GM19023 (cell line): ENCODE data around the gene ATG9B.
A peak's percentile ranks its signal among the peaks of the same experiment; 100 is the strongest.
"Not testable (repeated sequence)": the region's sequence is repeated elsewhere in the genome, so short reads cannot be mapped to it uniquely, and the experiment has no call there.

Experiments used
- ATAC-seq: cut with Tn5 transposase; IDR thresholded peaks from one replicate; pipeline ENCODE4 v1.9.1; 2021; ENCODE audit warnings: mild to moderate bottlenecking, moderate library complexity; ENCODE audit not compliant: unreplicated experiment

The ATG9B gene

GRCh38 chr7:151017370-151017952 lies 6.8 kb downstream of the ATG9B start:
- ATAC-seq, result no peak

- ATAC-seq, result no peak
Measured at GRCh38 chr7:151016942-151017341, 7.4 kb downstream of the ATG9B start.

GRCh38 chr7:151016505-151016904 lies 7.8 kb downstream of the ATG9B start:
- ATAC-seq, result no peak

- ATAC-seq, result no peak
Measured at GRCh38 chr7:151015967-151016366, 8.3 kb downstream of the ATG9B start.

GRCh38 chr7:151014950-151015349 lies 9.3 kb downstream of the ATG9B start:
- no peak for ATAC-seq

GRCh38 chr7:151013733-151014497 lies 10.4 kb downstream of the ATG9B start:
- ATAC-seq, result peak; percentile 61

GRCh38 chr7:151013356-151013732 lies 10.9 kb downstream of the ATG9B start:
- peak; percentile 1 for ATAC-seq

GRCh38 chr7:151012911-151013347 lies 11.4 kb downstream of the ATG9B start:
- ATAC-seq, result no peak

- ATAC-seq, result no peak
Measured at GRCh38 chr7:151012031-151012692, 12.1 kb downstream of the ATG9B start.

GRCh38 chr7:151011616-151012015 lies 12.7 kb downstream of the ATG9B start:
- not testable (repeated sequence) for ATAC-seq

- no peak for ATAC-seq
Measured at GRCh38 chr7:151011097-151011409, 13.2 kb downstream of the ATG9B start.

- ATAC-seq, result no peak
Measured at GRCh38 chr7:151010307-151011096, 13.8 kb downstream of the ATG9B start.

- no peak for ATAC-seq
Measured at GRCh38 chr7:151010037-151010306, 14.3 kb downstream of the ATG9B start.

- ATAC-seq, result no peak
Measured at GRCh38 chr7:151009327-151010036, 14.8 kb downstream of the ATG9B start.

GRCh38 chr7:151008511-151009323 lies 15.6 kb downstream of the ATG9B start:
- ATAC-seq, result peak; percentile 67

GRCh38 chr7:151008143-151008510 lies 16.2 kb downstream of the ATG9B start:
- ATAC-seq, result no peak

- no peak for ATAC-seq
Measured at GRCh38 chr7:151007469-151007898, 16.8 kb downstream of the ATG9B start.

- no peak for ATAC-seq
Measured at GRCh38 chr7:151006590-151007300, 17.5 kb downstream of the ATG9B start.

GRCh38 chr7:151005566-151005965 lies 18.7 kb downstream of the ATG9B start:
- no peak for ATAC-seq

GRCh38 chr7:151003572-151003971 lies 20.7 kb downstream of the ATG9B start:
- no peak for ATAC-seq
